ENCODE measurements around the gene SP9.

The SP9 gene

DNA sequence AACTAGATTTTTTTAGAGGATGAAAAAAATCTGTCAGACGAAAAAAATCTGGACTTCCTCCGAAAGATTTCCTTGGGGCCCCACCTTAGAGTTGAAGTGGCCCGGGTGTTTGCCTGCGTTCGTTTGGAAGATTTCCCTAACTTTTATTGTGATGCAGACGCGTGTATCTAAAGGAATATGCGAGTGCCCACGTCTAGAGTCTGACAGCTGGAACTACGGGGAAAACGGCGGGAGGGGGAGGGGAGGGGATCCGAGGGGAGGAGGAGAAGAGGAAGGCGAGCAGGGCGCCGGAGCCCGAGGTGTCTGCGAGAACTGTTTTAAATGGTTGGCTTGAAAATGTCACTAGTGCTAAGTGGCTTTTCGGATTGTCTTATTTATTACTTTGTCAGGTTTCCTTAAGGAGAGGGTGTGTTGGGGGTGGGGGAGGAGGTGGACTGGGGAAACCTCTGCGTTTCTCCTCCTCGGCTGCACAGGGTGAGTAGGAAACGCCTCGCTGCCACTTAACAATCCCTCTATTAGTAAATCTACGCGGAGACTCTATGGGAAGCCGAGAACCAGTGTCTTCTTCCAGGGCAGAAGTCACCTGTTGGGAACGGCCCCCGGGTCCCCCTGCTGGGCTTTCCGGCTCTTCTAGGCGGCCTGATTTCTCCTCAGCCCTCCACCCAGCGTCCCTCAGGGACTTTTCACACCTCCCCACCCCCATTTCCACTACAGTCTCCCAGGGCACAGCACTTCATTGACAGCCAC is 2.4 kb upstream of the SP9 start:
- no peak for FAIRE-seq
- TF ChIP-seq PAX5 (IDR thresholded peaks at IDR 0.05; ENCODE audit: insufficient read depth, low read length, severe bottlenecking) (no peak), POLR2A (IDR thresholded peaks at IDR 0.05; ENCODE audit: low read depth, low read length) (no peak), POLR2AphosphoS5 (IDR thresholded peaks at IDR 0.05; ENCODE audit: low read depth, low read length) (no peak), SPI1 (IDR thresholded peaks at IDR 0.05; ENCODE audit: low read depth, low read length) (no peak), POU2F2 (IDR thresholded peaks at IDR 0.05; ENCODE audit: low read depth, low read length) (no peak), TAF1 (IDR thresholded peaks at IDR 0.05; ENCODE audit: low read depth, low read length) (no peak)

DNA sequence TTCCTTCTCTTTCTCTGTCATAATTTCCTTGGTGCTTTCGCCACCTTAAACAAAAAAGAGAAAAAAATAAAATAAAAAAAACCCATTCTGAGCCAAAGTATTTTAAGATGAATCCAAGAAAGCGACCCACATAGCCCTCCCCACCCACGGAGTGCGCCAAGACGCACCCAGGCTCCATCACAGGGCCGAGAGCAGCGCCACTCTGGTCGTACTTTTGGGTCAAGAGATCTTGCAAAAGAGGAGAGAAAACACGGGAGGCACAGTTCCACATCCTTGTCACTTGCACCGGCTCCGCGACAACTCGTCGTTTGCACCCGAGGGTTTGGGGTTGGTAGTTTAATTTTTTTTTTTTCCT is 1.8 kb upstream of the SP9 start:
- TF ChIP-seq SPI1 (IDR thresholded peaks at IDR 0.05; ENCODE audit: low read depth, low read length): no peak
- TF ChIP-seq POLR2AphosphoS5 (IDR thresholded peaks at IDR 0.05; ENCODE audit: low read depth, low read length): no peak
- no peak for TF ChIP-seq PAX5 (IDR thresholded peaks at IDR 0.05; ENCODE audit: insufficient read depth, low read length, severe bottlenecking)
- TF ChIP-seq TAF1 (IDR thresholded peaks at IDR 0.05; ENCODE audit: low read depth, low read length): no peak
- TF ChIP-seq POU2F2 (IDR thresholded peaks at IDR 0.05; ENCODE audit: low read depth, low read length): no peak
- no peak for TF ChIP-seq POLR2A (IDR thresholded peaks at IDR 0.05; ENCODE audit: low read depth, low read length)
- FAIRE-seq (no peak), DNase-seq (ENCODE audit: insufficient read length, low spot score) (no peak)

More for the DNA sequence above, 2.4 kb upstream of the SP9 start:
- DNase-seq (ENCODE audit: insufficient read length, low spot score): no peak

DNA sequence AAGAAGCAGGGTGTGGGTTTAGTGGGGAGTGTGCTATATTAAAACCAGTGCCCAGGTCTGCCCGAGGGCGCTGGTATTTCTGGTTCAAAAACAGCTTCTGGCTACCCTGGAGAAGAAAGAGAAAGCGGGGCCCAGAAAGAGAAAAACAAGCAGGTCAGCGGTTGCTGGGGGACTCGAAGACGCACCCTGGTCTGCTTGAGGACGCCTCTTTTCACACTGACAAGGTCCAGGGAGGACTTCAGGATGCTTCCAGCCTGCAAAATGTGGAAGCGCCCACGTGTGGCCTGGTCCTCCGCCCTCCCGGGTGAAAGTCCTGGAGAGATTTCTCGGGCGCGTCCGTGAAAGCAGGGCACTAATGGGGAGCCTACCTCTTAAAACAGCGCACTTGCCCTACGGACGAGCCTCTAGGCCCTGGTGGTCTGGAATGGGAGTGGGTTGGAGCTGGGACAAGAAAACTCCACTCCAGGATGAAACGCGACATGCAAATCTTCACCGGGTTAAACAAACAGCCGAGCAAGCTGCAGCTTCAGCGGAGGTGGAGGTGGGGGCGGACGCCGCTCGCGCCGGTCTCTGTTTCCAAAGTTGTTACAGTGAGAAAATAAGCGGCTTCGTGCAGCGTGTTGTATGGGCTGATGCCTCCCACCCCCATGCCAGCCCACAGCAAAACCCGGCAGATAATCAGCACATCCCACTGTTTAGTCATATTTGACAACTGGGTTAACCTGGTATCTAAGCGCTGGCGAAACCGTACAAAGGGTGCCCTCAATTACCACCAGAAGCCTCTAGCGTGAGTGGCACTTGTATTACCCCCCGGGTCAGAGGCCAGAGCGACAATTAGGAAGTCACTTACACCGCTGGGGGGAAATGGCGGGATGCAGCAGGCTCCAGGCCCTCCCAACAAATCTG is 1.1 kb upstream of the SP9 start:
- no peak for DNase-seq (ENCODE audit: insufficient read length, low spot score)
- TF ChIP-seq POLR2AphosphoS5 (IDR thresholded peaks at IDR 0.05; ENCODE audit: low read depth, low read length) (no peak), POU2F2 (IDR thresholded peaks at IDR 0.05; ENCODE audit: low read depth, low read length) (no peak), PAX5 (IDR thresholded peaks at IDR 0.05; ENCODE audit: insufficient read depth, low read length, severe bottlenecking) (no peak), POLR2A (IDR thresholded peaks at IDR 0.05; ENCODE audit: low read depth, low read length) (no peak), TAF1 (IDR thresholded peaks at IDR 0.05; ENCODE audit: low read depth, low read length) (no peak), SPI1 (IDR thresholded peaks at IDR 0.05; ENCODE audit: low read depth, low read length) (no peak)
- FAIRE-seq: peak; percentile 68

DNA sequence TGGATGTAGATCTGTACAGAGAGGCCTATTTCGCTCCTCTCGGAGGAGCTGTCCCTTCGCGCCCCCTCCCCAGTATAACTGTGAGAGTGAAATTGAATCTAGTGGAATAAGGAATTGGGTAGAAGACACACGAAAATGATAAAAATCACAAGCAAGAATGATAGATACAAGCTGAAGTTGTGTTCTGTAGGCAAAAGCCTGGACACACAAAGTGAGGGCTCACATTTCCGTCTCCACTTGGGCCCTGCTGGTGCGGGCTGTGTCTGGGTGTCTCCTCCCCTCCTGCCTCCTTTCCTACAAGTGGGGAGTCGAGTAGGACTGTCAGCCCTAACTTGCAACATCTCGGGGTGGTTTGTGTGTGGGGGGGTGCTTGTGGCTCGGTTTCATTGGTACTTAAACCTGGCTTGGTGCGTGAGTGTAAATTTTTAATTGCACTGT is 457 bp upstream of the SP9 start:
- FAIRE-seq: no peak
- DNase-seq (ENCODE audit: insufficient read length, low spot score): no peak
- TF ChIP-seq PAX5 (IDR thresholded peaks at IDR 0.05; ENCODE audit: insufficient read depth, low read length, severe bottlenecking) (no peak), POLR2AphosphoS5 (IDR thresholded peaks at IDR 0.05; ENCODE audit: low read depth, low read length) (no peak), TAF1 (IDR thresholded peaks at IDR 0.05; ENCODE audit: low read depth, low read length) (no peak), POLR2A (IDR thresholded peaks at IDR 0.05; ENCODE audit: low read depth, low read length) (no peak), POU2F2 (IDR thresholded peaks at IDR 0.05; ENCODE audit: low read depth, low read length) (no peak), SPI1 (IDR thresholded peaks at IDR 0.05; ENCODE audit: low read depth, low read length) (no peak)

DNA sequence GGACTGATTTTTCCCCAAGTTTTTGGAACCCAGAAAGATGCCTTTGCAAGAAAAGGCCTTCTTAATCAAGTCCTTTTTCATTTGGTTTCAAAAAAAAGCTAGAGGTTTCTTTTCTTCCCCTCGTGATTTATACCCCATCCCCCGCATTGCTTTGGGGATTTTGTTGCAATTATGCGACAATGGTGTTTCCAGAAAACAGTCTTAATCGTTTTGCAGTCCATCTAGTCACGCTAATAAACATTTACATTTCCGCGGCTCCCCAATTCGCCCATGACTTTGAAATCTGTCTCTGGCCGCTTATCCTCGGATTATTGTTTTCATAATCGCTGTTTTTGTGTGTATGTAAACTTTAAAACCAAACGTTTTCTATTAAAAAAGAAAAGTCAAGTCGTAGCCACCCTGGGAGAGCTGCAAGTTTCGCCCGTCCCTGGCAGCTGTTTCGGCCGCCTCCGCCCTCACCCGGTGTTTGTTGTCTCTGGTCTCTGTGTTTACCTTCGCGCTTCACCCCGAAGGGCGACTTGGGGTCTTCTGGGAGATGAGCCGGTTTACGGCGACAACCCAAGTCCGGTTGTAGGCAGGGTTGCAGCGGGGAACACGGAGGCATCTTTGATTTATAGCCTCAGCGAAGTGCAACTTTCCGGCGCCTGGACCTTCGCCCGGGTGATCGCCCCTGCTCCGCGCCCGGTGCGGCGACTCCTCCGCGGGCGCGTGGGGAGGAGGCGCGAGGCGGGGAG is 667 bp downstream of the SP9 start:
- TF ChIP-seq TAF1 (IDR thresholded peaks at IDR 0.05; ENCODE audit: low read depth, low read length) (no peak), POLR2AphosphoS5 (IDR thresholded peaks at IDR 0.05; ENCODE audit: low read depth, low read length) (no peak), POU2F2 (IDR thresholded peaks at IDR 0.05; ENCODE audit: low read depth, low read length) (no peak), SPI1 (IDR thresholded peaks at IDR 0.05; ENCODE audit: low read depth, low read length) (no peak), POLR2A (IDR thresholded peaks at IDR 0.05; ENCODE audit: low read depth, low read length) (no peak), PAX5 (IDR thresholded peaks at IDR 0.05; ENCODE audit: insufficient read depth, low read length, severe bottlenecking) (no peak)
- FAIRE-seq (no peak), DNase-seq (ENCODE audit: insufficient read length, low spot score) (no peak)

DNA sequence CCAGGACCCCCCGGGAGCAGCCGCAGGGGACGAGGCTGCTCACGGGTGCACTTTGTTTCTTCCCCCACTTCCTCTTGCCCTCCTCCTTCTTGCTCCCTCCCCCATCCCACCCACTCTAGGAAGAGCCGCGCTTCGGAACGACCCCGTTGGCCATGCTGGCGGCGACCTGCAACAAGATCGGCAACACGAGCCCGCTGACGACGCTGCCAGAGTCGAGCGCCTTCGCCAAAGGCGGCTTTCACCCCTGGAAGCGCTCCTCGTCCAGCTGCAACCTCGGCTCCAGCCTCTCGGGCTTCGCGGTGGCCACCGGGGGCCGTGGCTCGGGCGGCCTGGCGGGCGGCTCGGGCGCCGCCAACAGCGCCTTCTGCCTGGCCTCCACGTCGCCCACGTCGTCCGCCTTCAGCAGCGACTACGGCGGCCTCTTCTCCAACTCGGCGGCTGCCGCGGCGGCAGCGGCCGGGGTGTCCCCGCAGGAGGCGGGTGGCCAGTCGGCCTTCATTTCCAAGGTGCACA is 1.3 kb downstream of the SP9 start:
- TF ChIP-seq POLR2A (IDR thresholded peaks at IDR 0.05; ENCODE audit: low read depth, low read length): no peak
- no peak for TF ChIP-seq SPI1 (IDR thresholded peaks at IDR 0.05; ENCODE audit: low read depth, low read length)
- no peak for TF ChIP-seq POLR2AphosphoS5 (IDR thresholded peaks at IDR 0.05; ENCODE audit: low read depth, low read length)
- DNase-seq (ENCODE audit: insufficient read length, low spot score): no peak
- FAIRE-seq: peak; percentile 56

DNA sequence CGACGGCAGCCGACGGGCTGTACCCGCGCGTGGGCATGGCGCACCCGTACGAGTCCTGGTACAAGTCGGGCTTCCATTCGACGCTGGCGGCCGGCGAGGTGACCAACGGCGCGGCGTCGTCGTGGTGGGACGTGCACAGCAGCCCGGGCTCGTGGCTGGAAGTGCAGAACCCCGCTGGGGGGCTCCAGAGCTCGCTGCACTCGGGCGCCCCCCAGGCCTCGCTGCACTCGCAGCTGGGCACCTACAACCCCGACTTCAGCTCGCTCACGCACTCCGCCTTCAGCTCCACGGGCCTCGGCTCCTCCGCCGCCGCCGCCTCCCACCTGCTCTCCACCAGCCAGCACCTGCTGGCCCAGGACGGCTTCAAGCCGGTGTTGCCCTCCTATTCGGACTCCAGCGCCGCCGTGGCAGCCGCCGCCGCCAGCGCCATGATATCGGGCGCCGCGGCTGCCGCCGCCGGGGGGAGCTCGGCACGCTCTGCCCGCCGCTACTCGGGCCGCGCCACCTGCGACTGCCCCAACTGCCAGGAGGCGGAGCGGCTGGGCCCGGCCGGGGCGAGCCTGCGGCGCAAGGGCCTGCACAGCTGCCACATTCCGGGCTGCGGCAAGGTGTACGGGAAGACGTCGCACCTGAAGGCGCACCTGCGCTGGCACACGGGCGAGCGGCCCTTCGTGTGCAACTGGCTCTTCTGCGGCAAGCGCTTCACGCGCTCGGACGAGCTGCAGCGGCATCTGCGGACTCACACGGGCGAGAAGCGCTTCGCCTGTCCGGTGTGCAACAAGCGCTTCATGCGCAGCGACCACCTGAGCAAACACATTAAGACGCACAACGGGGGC is 2.0 kb downstream of the SP9 start:
- no peak for DNase-seq (ENCODE audit: insufficient read length, low spot score)

More for the DNA sequence above, 2.0 kb downstream of the SP9 start:
- peak; percentile 87 for FAIRE-seq
- TF ChIP-seq POLR2A (IDR thresholded peaks at IDR 0.05; ENCODE audit: low read depth, low read length): no peak
- no peak for TF ChIP-seq SPI1 (IDR thresholded peaks at IDR 0.05; ENCODE audit: low read depth, low read length)
- no peak for TF ChIP-seq PAX5 (IDR thresholded peaks at IDR 0.05; ENCODE audit: insufficient read depth, low read length, severe bottlenecking)
- no peak for TF ChIP-seq TAF1 (IDR thresholded peaks at IDR 0.05; ENCODE audit: low read depth, low read length)
- no peak for TF ChIP-seq POU2F2 (IDR thresholded peaks at IDR 0.05; ENCODE audit: low read depth, low read length)
- TF ChIP-seq POLR2AphosphoS5 (IDR thresholded peaks at IDR 0.05; ENCODE audit: low read depth, low read length): no peak
